Endothelial cell of umbilical vein (primary cell): ENCODE measurements around the gene FICD. TPM values are rescaled to one million over a fixed set of nuclear protein-coding genes. Genes with fewer than 3 reads are reported as not detected.

Experiments used
- BruUV-seq: library from RNA; stranded (reverse); fragments of 400-500 nt; replicated peaks from 2 replicates; lab custom pipeline; 2021; lab: Mats Ljungman, UMichigan
- CTCF ChIA-PET: fragments of 300-600, 350-600 bp; sonication (Branson Sonifier 250); formaldehyde crosslinking; loops from one replicate; lab custom pipeline; 2021; ENCODE audit warnings: antibody characterized with exemption, inconsistent platforms; lab: Charles Lee
- POLR2A ChIA-PET: fragments of 300-600, 350-600 bp; sonication (Branson Sonifier 250); formaldehyde crosslinking; loops from one replicate; lab custom pipeline; 2021; ENCODE audit warnings: antibody characterized with exemption, inconsistent platforms; lab: Charles Lee
- DNase-seq: peaks from one replicate; pipeline ENCODE4 v3.0.0-alpha.2; 2011; ENCODE audit warnings: low read depth, low spot score
- FAIRE-seq: peaks from 2 replicates; lab custom pipeline; 2011; peaks lifted over from hg19 to GRCh38; lab: Jason Lieb, UNC
- H2AFZ ChIP-seq: 2 replicates; pipeline ENCODE4 v1.6.0; 2012; ENCODE audit warnings: low read depth, low read length, control low read depth, inconsistent platforms
- H3K27ac ChIP-seq: 2 replicates; pipeline ENCODE4 v1.5.1; 2011; ENCODE audit warnings: low read depth, mild to moderate bottlenecking, control low read depth, low read length, moderate library complexity; ENCODE audit not compliant: insufficient read depth
- H3K27me3 ChIP-seq, 2 experiments: 2 replicates each; pipeline versions ENCODE4 v1.6.0 to v1.6.1; 2011; ENCODE audit warnings: low read length in 2 of 2, mixed read lengths in 1 of 2; ENCODE audit not compliant: control insufficient read depth in 2 of 2, insufficient read depth in 2 of 2
- H3K36me3 ChIP-seq, 2 experiments: 2 replicates in 1 of 2; 3 replicates in 1 of 2; pipeline ENCODE4 v1.5.1; 2011; ENCODE audit warnings: low read length in 2 of 2, mild to moderate bottlenecking in 1 of 2, moderate library complexity in 1 of 2; ENCODE audit not compliant: control insufficient read depth in 2 of 2, insufficient read depth in 2 of 2; ENCODE audit errors: extremely low read depth in 1 of 2
- H3K4me1 ChIP-seq: 3 replicates; pipeline ENCODE4 v1.5.1; 2011; ENCODE audit warnings: mild to moderate bottlenecking, low read length; ENCODE audit not compliant: control insufficient read depth, insufficient read depth; ENCODE audit errors: extremely low read depth
- H3K4me2 ChIP-seq: 2 replicates; pipeline ENCODE4 v1.6.1; 2011; ENCODE audit warnings: low read length, control low read depth, mixed read lengths; ENCODE audit not compliant: insufficient read depth
- H3K4me3 ChIP-seq, 3 experiments: fragments of 200-600 bp in 1 of 3; sonication (generic), shearing (Covaris generic) in 1 of 3; replicated peaks in 1 of 3; 2 replicates each; pipeline ENCODE4 v1.5.1; 2011 to 2016; ENCODE audit warnings: control low read depth in 3 of 3, low read length in 3 of 3, mild to moderate bottlenecking in 2 of 3, inconsistent platforms in 1 of 3, low read depth in 1 of 3, moderate library complexity in 1 of 3; ENCODE audit not compliant: insufficient read depth in 1 of 3
- H3K79me2 ChIP-seq: 2 replicates; pipeline ENCODE4 v1.6.0; 2012; ENCODE audit warnings: low read length, inconsistent platforms; ENCODE audit not compliant: control insufficient read depth, insufficient read depth
- H3K9ac ChIP-seq: replicated peaks from 2 replicates; pipeline ENCODE3; 2011; ENCODE audit warnings: low read length, control low read depth; ENCODE audit not compliant: insufficient read depth; ENCODE audit errors: extremely low read depth
- H3K9me1 ChIP-seq: replicated peaks from 3 replicates; pipeline ENCODE4 v1.6.0; 2011; ENCODE audit warnings: mild to moderate bottlenecking, low read length; ENCODE audit not compliant: control insufficient read depth, insufficient read depth; ENCODE audit errors: extremely low read depth
- H3K9me3 ChIP-seq: replicated peaks from 2 replicates; pipeline ENCODE4 v1.5.1; 2012; ENCODE audit warnings: low read length, inconsistent platforms; ENCODE audit not compliant: control insufficient read depth, insufficient read depth
- H4K20me1 ChIP-seq: replicated peaks from 2 replicates; pipeline ENCODE3; 2011; ENCODE audit warnings: mild to moderate bottlenecking, low read length; ENCODE audit not compliant: control insufficient read depth, insufficient read depth; ENCODE audit errors: extremely low read depth
- EZH2 ChIP-seq: IDR thresholded peaks from 2 replicates; pipeline ENCODE4 v1.6.1; 2012; ENCODE audit warnings: borderline replicate concordance, low read depth, mild to moderate bottlenecking, moderate library complexity, low read length, inconsistent platforms; ENCODE audit not compliant: severe bottlenecking
- FOS ChIP-seq: IDR thresholded peaks from 2 replicates; pipeline ENCODE4 v1.6.1; 2011; ENCODE audit warnings: mild to moderate bottlenecking, low read length, moderate library complexity, borderline replicate concordance; ENCODE audit not compliant: insufficient read depth
- GATA2 ChIP-seq: IDR thresholded peaks from 2 replicates; pipeline ENCODE4 v1.7.0; 2011; ENCODE audit warnings: low read depth, mild to moderate bottlenecking, moderate library complexity, mixed read lengths, low read length; ENCODE audit not compliant: insufficient read length, insufficient read depth
- JUN ChIP-seq: IDR thresholded peaks from 2 replicates; pipeline ENCODE4 v1.6.1; 2011; ENCODE audit warnings: borderline replicate concordance, low read depth; ENCODE audit not compliant: insufficient read length, insufficient read depth
- POLR2A ChIP-seq: IDR thresholded peaks from 2 replicates; pipeline ENCODE4 v1.6.1; 2012; ENCODE audit warnings: low read depth, mild to moderate bottlenecking, control low read depth, low read length
- POLR2AphosphoS5 ChIP-seq: IDR thresholded peaks from 2 replicates; pipeline ENCODE4 v1.6.1; 2012; ENCODE audit warnings: low read depth, mild to moderate bottlenecking, control low read depth, low read length, moderate library complexity; ENCODE audit not compliant: insufficient read depth
- dilution Hi-C: fragments of 300-500 bp; cut with MboI; formaldehyde crosslinking; loops from one replicate; pipeline ENCODE4 v1.15.0; 2019; ENCODE audit warnings: low sequenced_read_pairs; ENCODE audit not compliant: extremely low pct_ligation_motif_present
- intact Hi-C: fragments of 100-400 bp; cut with micrococcal nuclease; formaldehyde crosslinking; loops from one replicate; pipeline ENCODE4 v1.10.0; 2022
- polyA plus RNA-seq, 4 experiments: library from polyadenylated mRNA; depleted of rRNA in 3 of 4; stranded (reverse) in 3 of 4; unstranded in 1 of 4; fragments of >200 nt; gene quantifications; 2 replicates each; pipeline versions ENCODE4 v1.2.1 to v1.2.3, GENCODE V29; 2011 to 2012; ENCODE audit warnings: missing spikeins in 1 of 4
- total RNA-seq: library from RNA; stranded (reverse); gene quantifications from 2 replicates; pipeline ENCODE4 v1.2.3, GENCODE V29; 2021
- TF ChIP-seq, protein P1 (sequence below), 2 donors: IDR thresholded peaks; 1 replicate in 1 of 2; 2 replicates in 1 of 2; pipeline ENCODE4 v1.5.1; 2011; ENCODE audit warnings: low read length in 2 of 2, mild to moderate bottlenecking in 2 of 2, moderate library complexity in 2 of 2, control low read depth in 1 of 2, inconsistent platforms in 1 of 2, low read depth in 1 of 2; ENCODE audit not compliant: insufficient read depth in 1 of 2; ENCODE audit errors: extremely low read depth in 1 of 2
- TF ChIP-seq, protein P2 (sequence below): IDR thresholded peaks from 2 replicates; pipeline ENCODE4 v1.6.1; 2011; ENCODE audit not compliant: insufficient read depth, insufficient read length

The FICD gene
- total and polyA plus RNA-seq, 2 donors (not counting 3 experiments of a cell fraction or from before 2014, with no cell fraction given), result 3.9 to 6.1 TPM

DNA sequence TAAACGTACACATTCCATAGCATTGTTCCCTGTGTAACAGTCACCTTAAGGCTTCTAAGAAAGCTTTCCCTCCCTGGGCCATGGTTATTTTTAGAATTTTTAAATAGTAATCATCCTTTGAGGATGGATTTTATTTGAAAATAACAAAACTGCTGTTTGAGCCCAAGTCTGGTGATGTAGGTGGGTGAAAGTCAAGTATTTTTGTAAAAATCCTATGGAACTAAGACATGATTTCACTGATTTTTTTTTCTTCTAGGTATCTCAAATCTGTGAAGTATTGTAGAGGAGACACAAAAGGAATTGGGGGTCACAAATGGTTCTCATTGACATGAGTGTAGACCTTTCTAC is 48.7 kb downstream of the FICD start:
- H3K4me3 ChIP-seq, result peak overlapping the region in 1 of 3 experiments; percentile 66
- H4K20me1 ChIP-seq, result no peaks in the 10 kb centered on the region
- H3K27ac ChIP-seq, result peak overlapping the region; percentile 2
- H3K27me3 ChIP-seq, result no peaks in the 10 kb centered on the region
- dilution Hi-C loops, result no loop called here
- H3K9me1 ChIP-seq, result no peaks in the 10 kb centered on the region
- no peaks in the 10 kb centered on the region for H3K9me3 ChIP-seq
- DNase-seq (no peak), FAIRE-seq (no peak)
- H3K9ac ChIP-seq, result no peak overlapping the region
- TF ChIP-seq GATA2, result no peak
- H2AFZ ChIP-seq, result no peak overlapping the region
- BruUV-seq, result no TSS peak
- H3K36me3 ChIP-seq, result peaks cover 14 to 16% of the 10 kb centered on the region in 2 experiments
- H3K79me2 ChIP-seq, result peaks cover 25% of the 10 kb centered on the region
- peak overlapping the region; percentile 75 for H3K4me2 ChIP-seq
- CTCF ChIA-PET, result interaction anchor here (0.9 to 3.1 kb wide), 6 partner anchors 54 to 529 kb away, joined by 3 to 55 read pairs (median 5); partner anchors contain the start of gene ALKBH2
- H3K4me1 ChIP-seq, result peaks cover 37% of the 10 kb centered on the region
- POLR2A ChIA-PET, result no interaction called here
- intact Hi-C loops, result loop anchor here (1.0 to 5.0 kb wide), 10 partner anchors 55 to 549 kb away; partner anchors contain the start of genes ALKBH2 and CORO1C

DNA sequence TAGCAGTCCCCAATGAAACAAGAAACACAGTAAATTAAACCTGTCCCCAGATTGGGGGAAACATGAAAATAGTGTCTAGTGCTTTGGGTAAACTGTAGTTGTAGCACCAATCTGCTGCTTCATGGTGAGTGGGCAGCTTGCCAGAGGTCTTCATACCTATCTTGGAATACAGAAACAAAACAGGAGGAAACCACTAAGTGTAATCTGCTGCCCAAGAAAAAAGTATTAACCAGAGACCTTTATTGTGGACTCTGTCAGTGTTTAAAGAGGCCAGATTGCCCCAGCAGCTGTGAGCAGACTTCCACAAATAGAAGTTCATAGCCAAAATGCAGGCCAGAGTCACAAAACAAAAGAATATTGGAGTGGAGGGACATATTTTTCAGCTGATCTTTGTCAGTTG is 49.6 kb downstream of the FICD start:
- no peaks in the 10 kb centered on the region for H3K9me3 ChIP-seq
- no peak overlapping the region for H2AFZ ChIP-seq
- H4K20me1 ChIP-seq, result no peaks in the 10 kb centered on the region
- BruUV-seq, result no TSS peak
- POLR2A ChIA-PET, result interaction anchor here (0.6 kb wide), 1 partner anchor 269 kb away, joined by 3 read pairs; no protein-coding TSS in a partner anchor
- TF ChIP-seq POLR2AphosphoS5 (no peak), FOS (no peak), JUN (no peak), POLR2A (no peak), EZH2 (no peak)
- TF ChIP-seq, protein P1, sequence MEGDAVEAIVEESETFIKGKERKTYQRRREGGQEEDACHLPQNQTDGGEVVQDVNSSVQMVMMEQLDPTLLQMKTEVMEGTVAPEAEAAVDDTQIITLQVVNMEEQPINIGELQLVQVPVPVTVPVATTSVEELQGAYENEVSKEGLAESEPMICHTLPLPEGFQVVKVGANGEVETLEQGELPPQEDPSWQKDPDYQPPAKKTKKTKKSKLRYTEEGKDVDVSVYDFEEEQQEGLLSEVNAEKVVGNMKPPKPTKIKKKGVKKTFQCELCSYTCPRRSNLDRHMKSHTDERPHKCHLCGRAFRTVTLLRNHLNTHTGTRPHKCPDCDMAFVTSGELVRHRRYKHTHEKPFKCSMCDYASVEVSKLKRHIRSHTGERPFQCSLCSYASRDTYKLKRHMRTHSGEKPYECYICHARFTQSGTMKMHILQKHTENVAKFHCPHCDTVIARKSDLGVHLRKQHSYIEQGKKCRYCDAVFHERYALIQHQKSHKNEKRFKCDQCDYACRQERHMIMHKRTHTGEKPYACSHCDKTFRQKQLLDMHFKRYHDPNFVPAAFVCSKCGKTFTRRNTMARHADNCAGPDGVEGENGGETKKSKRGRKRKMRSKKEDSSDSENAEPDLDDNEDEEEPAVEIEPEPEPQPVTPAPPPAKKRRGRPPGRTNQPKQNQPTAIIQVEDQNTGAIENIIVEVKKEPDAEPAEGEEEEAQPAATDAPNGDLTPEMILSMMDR (IDR thresholded peaks at IDR 0.05; ENCODE audit: extremely low read depth in 1 of 2, insufficient read depth in 1 of 2, low read depth in 1 of 2, low read length in 2 of 2), result no peak
- TF ChIP-seq, protein P2, sequence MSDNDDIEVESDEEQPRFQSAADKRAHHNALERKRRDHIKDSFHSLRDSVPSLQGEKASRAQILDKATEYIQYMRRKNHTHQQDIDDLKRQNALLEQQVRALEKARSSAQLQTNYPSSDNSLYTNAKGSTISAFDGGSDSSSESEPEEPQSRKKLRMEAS, result no peak
- no peak overlapping the region for H3K4me3 ChIP-seq
- dilution Hi-C loops (no loop called here), intact Hi-C loops (loop anchor here (5.0 kb wide), 1 partner anchor 548 kb away; no protein-coding TSS in a partner anchor)
- DNase-seq, result no peak
- peaks cover 15 to 17% of the 10 kb centered on the region in 2 experiments for H3K36me3 ChIP-seq
- no peaks in the 10 kb centered on the region for H3K27me3 ChIP-seq
- H3K27ac ChIP-seq, result no peak overlapping the region
- H3K4me2 ChIP-seq, result no peak overlapping the region
- peaks cover 33% of the 10 kb centered on the region for H3K4me1 ChIP-seq
- no peak overlapping the region for H3K9ac ChIP-seq
- FAIRE-seq, result no peak
- CTCF ChIA-PET, result interaction anchor here (0.8 to 3.1 kb wide), 6 partner anchors 53 to 530 kb away, joined by 3 to 55 read pairs (median 4); partner anchors contain the start of gene ALKBH2
- H3K9me1 ChIP-seq, result no peaks in the 10 kb centered on the region
- H3K79me2 ChIP-seq, result peaks cover 16% of the 10 kb centered on the region
